Measurements from ENCODE around the gene CD200R1.
A peak's percentile ranks its signal among the peaks of the same experiment; 100 is the strongest.

The CD200R1 gene

GRCh38 chr3:112974894-112975293 lies at the start of gene CD200R1:
TSS of gene CD200R1 (minus strand) at chr3:112975103. CDS start at chr3:112974857, 246 bp downstream.
- TF ChIP-seq CTCF (conservative IDR thresholded peaks at IDR 0.05; ENCODE audit: low read depth, low read length): no peak
- DNase-seq (ENCODE audit: low read depth): no peak
- H3K4me3 ChIP-seq (ENCODE audit: low read depth, low read length): no peak within 1 kb of the TSS

GRCh38 chr3:113021471-113021870 lies 46.6 kb upstream of the CD200R1 start:
- TF ChIP-seq CTCF (conservative IDR thresholded peaks at IDR 0.05; ENCODE audit: low read depth, low read length): no peak
- no peak for DNase-seq (ENCODE audit: low read depth)
- no peak overlapping the region for H3K4me3 ChIP-seq (ENCODE audit: low read depth, low read length)

GRCh38 chr3:113019182-113020137 lies 44.6 kb upstream of the CD200R1 start:
- H3K4me3 ChIP-seq (ENCODE audit: low read depth, low read length): peak overlapping the region; percentile 84
- TF ChIP-seq CTCF (conservative IDR thresholded peaks at IDR 0.05; ENCODE audit: low read depth, low read length): no peak
- peak; percentile 95 for DNase-seq (ENCODE audit: low read depth)

GRCh38 chr3:113018536-113019181 lies 43.8 kb upstream of the CD200R1 start:
- peak; percentile 58 for DNase-seq (ENCODE audit: low read depth)
- TF ChIP-seq CTCF (conservative IDR thresholded peaks at IDR 0.05; ENCODE audit: low read depth, low read length): no peak
- H3K4me3 ChIP-seq (ENCODE audit: low read depth, low read length): peak overlapping the region; percentile 84

GRCh38 chr3:113013593-113013992 lies 38.7 kb upstream of the CD200R1 start:
- no peak for DNase-seq (ENCODE audit: low read depth)
- TF ChIP-seq CTCF (conservative IDR thresholded peaks at IDR 0.05; ENCODE audit: low read depth, low read length): no peak
- no peak overlapping the region for H3K4me3 ChIP-seq (ENCODE audit: low read depth, low read length)

GRCh38 chr3:113008117-113008516 lies 33.2 kb upstream of the CD200R1 start:
- no peak for DNase-seq (ENCODE audit: low read depth)
- TF ChIP-seq CTCF (conservative IDR thresholded peaks at IDR 0.05; ENCODE audit: low read depth, low read length): no peak
- no peak overlapping the region for H3K4me3 ChIP-seq (ENCODE audit: low read depth, low read length)
